ENCODE measurements around the gene ADGRG3.

Gene ADGRG3

DNA sequence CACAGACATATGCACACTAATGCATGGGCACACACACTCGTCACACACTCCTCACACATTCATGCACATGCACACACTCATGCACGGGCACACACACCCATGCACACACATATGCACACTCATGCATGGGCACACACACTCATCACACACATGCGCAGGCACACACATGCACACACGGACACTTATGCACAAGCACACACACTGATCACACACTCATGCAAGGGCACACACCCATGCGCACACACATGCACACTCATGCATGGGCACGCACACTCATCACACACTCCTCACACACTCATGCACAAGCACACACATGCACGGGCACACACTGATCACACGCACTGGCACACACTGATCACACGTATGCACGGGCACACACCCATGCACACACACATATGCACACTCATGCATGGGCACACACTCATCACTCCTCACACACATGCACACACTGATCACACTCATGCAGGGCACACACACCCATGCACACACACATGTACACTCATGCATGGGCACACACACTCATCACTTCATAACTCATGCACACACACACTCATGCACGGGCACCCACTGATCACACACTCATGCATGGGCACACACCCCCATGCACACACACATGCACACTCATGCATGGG is 23.6 kb upstream of the ADGRG3 start:
- Histone ChIP-seq H4K20me1 (ENCODE audit: control insufficient read depth, insufficient read depth, low read depth, low read length) (peaks cover 10% of the 10 kb centered on the region; the same call in 1 of the 2 replicates), H3K9me2 (replicated peaks; ENCODE audit: control insufficient read depth, low read length) (no peaks in the 10 kb centered on the region), H3K27ac (ENCODE audit: low read depth, low read length) (no peak overlapping the region), H3K4me3 (ENCODE audit: low read length) (no peak overlapping the region), H3F3A (ENCODE audit: control insufficient read depth, insufficient read depth) (no peaks in the 10 kb centered on the region), H3K4me2 (ENCODE audit: low read length) (no peak overlapping the region), H3K4me1 (ENCODE audit: control insufficient read depth, low read length) (peaks cover 16% of the 10 kb centered on the region), H3K9me3 (ENCODE audit: control insufficient read depth, insufficient read depth, low read length) (no peaks in the 10 kb centered on the region; the same call in 1 of the 2 replicates), H3K27me3 (ENCODE audit: control insufficient read depth, low read length) (peaks cover 21% of the 10 kb centered on the region), H3K36me3 (ENCODE audit: control insufficient read depth, low read length) (no peaks in the 10 kb centered on the region), H3K79me2 (ENCODE audit: control insufficient read depth, low read length) (no peaks in the 10 kb centered on the region)
- TF ChIP-seq EZH2phosphoT487 (IDR thresholded peaks at IDR 0.05; ENCODE audit: borderline replicate concordance, low read length) = no peak
- TF ChIP-seq, protein P1, sequence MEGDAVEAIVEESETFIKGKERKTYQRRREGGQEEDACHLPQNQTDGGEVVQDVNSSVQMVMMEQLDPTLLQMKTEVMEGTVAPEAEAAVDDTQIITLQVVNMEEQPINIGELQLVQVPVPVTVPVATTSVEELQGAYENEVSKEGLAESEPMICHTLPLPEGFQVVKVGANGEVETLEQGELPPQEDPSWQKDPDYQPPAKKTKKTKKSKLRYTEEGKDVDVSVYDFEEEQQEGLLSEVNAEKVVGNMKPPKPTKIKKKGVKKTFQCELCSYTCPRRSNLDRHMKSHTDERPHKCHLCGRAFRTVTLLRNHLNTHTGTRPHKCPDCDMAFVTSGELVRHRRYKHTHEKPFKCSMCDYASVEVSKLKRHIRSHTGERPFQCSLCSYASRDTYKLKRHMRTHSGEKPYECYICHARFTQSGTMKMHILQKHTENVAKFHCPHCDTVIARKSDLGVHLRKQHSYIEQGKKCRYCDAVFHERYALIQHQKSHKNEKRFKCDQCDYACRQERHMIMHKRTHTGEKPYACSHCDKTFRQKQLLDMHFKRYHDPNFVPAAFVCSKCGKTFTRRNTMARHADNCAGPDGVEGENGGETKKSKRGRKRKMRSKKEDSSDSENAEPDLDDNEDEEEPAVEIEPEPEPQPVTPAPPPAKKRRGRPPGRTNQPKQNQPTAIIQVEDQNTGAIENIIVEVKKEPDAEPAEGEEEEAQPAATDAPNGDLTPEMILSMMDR (IDR thresholded peaks at IDR 0.05; ENCODE audit: low read depth, low read length, poor library complexity, severe bottlenecking) = no peak

DNA sequence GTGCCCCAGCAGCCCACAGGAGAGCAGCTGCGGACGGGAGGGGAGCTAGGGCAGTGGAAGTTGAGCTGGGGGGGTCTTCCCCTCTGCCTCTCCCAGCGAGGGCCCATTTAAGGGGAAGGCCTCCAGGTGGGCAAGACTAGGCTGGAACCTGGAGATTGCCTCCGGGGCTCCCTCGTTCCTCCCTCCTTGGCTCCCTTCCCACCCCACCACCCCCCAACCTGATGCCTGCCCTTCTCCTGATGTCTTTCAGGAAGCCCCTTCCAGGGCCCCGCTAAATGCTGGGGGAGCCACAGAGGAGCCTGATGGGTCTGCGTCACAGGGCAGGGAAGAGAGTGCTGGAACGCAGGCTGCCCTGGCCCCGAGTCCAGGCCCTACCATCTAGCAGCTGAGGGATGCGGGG is 22.9 kb upstream of the ADGRG3 start:
- Histone ChIP-seq H3K4me3 (ENCODE audit: low read length) (no peak overlapping the region), H3K9me3 (ENCODE audit: control insufficient read depth, insufficient read depth, low read length) (no peaks in the 10 kb centered on the region; the same call in 1 of the 2 replicates), H3K36me3 (ENCODE audit: control insufficient read depth, low read length) (no peaks in the 10 kb centered on the region), H3K4me2 (ENCODE audit: low read length) (no peak overlapping the region), H3K79me2 (ENCODE audit: control insufficient read depth, low read length) (no peaks in the 10 kb centered on the region), H3K9me2 (replicated peaks; ENCODE audit: control insufficient read depth, low read length) (no peaks in the 10 kb centered on the region), H4K20me1 (ENCODE audit: control insufficient read depth, insufficient read depth, low read depth, low read length) (peaks cover 10% of the 10 kb centered on the region; the same call in 1 of the 2 replicates), H3K4me1 (ENCODE audit: control insufficient read depth, low read length) (peaks cover 16% of the 10 kb centered on the region), H3K27me3 (ENCODE audit: control insufficient read depth, low read length) (peaks cover 14% of the 10 kb centered on the region), H3F3A (ENCODE audit: control insufficient read depth, insufficient read depth) (no peaks in the 10 kb centered on the region), H3K27ac (ENCODE audit: low read depth, low read length) (no peak overlapping the region)
- no peak for TF ChIP-seq EZH2phosphoT487 (IDR thresholded peaks at IDR 0.05; ENCODE audit: borderline replicate concordance, low read length)
- TF ChIP-seq, protein P1 (IDR thresholded peaks at IDR 0.05; ENCODE audit: low read depth, low read length, poor library complexity, severe bottlenecking) = no peak

DNA sequence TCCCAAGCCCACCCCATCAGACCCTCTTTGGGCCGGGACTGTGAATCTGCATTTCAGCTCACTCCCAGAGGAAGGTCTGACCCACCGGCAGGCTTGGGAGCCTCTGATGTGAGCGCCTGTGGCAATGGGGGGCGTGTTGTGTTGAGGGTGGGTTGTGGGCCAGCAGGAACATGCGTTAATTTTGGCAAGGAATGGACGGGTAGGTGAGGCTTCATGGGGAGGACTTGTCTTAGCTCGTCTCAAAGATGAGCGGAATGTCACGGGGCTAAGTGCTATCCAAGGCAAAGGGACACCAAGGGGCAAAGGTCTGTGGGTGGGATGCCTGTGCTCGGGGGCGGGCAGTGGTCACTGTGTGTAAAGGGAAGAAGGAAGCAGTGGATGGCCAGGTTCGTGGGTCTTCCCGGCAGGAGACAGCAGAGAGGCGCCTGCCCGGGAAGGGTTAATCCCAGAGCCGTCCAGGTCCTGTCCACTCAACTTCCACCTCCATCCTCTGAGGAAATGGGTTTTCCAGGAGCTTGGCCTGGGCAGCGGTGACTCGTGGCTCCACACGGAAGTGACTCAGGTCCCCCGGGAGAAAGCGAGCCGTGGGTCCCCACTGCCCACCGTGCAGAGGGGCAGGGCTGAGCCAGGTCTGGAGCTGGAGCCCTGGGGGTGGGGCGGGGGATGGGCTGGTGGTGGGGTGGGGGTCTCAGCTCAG is 22.3 kb upstream of the ADGRG3 start:
- no peak overlapping the region for H3K4me2 ChIP-seq (ENCODE audit: low read length)
- H3F3A ChIP-seq (ENCODE audit: control insufficient read depth, insufficient read depth) = no peaks in the 10 kb centered on the region
- no peak for TF ChIP-seq EZH2phosphoT487 (IDR thresholded peaks at IDR 0.05; ENCODE audit: borderline replicate concordance, low read length)
- TF ChIP-seq, protein P1 (IDR thresholded peaks at IDR 0.05; ENCODE audit: low read depth, low read length, poor library complexity, severe bottlenecking) = no peak
- H3K9me2 ChIP-seq (replicated peaks; ENCODE audit: control insufficient read depth, low read length) = no peaks in the 10 kb centered on the region
- no peak overlapping the region for H3K27ac ChIP-seq (ENCODE audit: low read depth, low read length)
- peaks cover 16% of the 10 kb centered on the region for H3K4me1 ChIP-seq (ENCODE audit: control insufficient read depth, low read length)
- no peaks in the 10 kb centered on the region for H3K79me2 ChIP-seq (ENCODE audit: control insufficient read depth, low read length)
- H3K36me3 ChIP-seq (ENCODE audit: control insufficient read depth, low read length) = no peaks in the 10 kb centered on the region
- H3K4me3 ChIP-seq (ENCODE audit: low read length) = no peak overlapping the region
- no peaks in the 10 kb centered on the region; the same call in 1 of the 2 replicates for H3K9me3 ChIP-seq (ENCODE audit: control insufficient read depth, insufficient read depth, low read length)
- H4K20me1 ChIP-seq (ENCODE audit: control insufficient read depth, insufficient read depth, low read depth, low read length) = peaks cover 10% of the 10 kb centered on the region; the same call in 1 of the 2 replicates
- peaks cover 7% of the 10 kb centered on the region for H3K27me3 ChIP-seq (ENCODE audit: control insufficient read depth, low read length)

Data from DOHH2 (cell line).